ENCODE results near the gene DDX10. TPM values are rescaled to one million over a fixed set of nuclear protein-coding genes. Genes with fewer than 3 reads are reported as not detected.

Gene DDX10
- total RNA-seq, 2 experiments from 2014 or later, result 58.1 to 60.4 TPM

DNA sequence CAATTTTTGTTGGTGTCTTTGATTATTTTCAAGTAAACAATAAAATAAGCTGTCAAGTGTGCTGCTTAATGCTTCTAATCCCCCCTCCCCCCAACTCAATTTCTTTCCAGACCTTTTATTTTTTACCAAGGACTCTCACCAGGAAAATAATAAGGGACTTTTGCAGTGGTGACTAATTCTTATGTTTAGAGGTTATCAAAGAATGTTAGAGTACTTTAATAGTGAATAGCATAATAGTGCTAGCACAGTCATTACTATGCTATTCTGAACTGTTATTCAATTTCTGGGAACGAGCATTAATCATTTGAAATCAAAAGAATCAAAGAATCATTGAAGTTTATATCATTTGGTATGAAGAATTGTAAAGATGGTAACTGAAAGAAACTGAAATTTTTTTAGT, 251.4 kb downstream of the DDX10 start:
- POLR2A ChIA-PET, result no interaction called here
- CTCF ChIA-PET, result no interaction called here

DNA sequence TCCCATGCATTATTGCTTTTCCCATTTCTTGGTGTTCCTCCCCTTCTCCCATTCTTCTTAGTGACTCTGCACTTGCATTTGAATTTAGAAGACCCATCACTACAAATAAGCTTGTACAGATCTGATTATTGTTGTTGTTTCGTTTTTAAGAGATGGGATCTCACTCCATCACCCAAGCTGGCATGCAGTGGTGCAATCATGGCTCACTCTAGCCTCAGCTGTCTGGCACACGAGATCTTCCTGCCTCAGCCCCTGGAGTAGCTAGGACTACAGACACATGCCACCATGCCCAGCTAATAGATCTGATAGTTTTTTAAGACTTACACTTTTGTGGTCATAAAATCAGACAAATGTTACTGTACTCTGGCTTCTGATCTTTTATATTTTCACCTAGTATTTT, 252.1 kb downstream of the DDX10 start:
- ChIA-PET POLR2A (no interaction called here), CTCF (no interaction called here)

DNA sequence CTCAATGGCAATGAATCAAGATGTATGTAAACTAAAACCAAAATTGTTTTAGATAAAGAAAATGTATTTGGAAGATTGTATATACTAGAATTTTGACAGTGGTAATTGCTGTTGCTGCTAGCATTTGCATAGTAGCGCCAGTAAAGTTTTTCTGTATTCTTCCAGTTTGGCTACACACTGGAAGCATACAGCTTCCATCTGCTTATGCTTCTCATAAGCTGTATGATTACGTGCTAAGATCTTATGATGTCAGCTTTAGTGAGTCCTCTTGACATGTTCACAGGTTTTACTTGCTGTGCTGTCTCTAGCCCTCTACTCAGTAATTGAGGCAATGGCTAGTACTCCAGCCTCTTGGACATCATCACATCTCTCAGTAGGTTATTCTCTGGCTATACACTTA, 256.3 kb downstream of the DDX10 start:
- CTCF ChIA-PET, result no interaction called here
- POLR2A ChIA-PET, result no interaction called here

DNA sequence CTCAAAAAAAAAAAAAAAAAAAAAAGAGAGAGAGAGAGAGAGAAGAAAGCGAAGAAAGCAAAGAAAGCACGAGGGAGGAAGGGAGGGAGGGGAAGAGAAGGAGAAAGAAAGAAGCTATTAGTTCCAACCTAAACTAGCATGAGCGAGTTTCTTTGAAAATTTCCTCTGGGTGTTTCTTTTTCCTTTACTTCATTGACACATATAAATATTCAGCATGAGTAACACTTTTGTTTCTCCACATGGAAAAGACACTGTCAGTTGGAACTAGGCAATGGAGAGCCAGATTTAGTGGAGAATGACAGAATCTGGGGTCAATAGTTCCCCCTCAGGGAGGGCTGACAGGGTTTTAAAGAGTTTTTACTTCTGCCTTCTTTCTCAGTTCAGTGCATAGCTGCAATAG, 257.4 kb downstream of the DDX10 start:
- POLR2A ChIA-PET, result no interaction called here
- CTCF ChIA-PET, result no interaction called here

DNA sequence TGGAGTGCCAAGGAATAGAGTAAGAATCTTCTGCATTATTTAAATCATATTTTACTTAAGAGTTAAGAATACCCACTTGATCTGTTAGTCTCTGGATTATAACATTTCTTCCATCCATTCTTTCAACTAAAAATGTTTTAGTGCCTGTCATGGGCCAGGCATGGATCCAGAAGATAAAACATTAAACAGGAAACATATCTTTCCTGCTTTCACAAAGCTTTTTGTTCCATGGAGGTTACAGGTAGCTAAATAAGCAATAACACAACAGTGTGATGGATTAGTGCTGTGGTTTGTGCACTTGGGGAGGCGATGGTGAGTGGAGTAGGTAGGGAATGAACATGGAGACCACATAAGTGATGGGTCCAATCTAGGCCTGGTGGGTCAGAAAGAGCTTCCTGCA, 258.5 kb downstream of the DDX10 start:
- ChIA-PET POLR2A (no interaction called here), CTCF (no interaction called here)

DNA sequence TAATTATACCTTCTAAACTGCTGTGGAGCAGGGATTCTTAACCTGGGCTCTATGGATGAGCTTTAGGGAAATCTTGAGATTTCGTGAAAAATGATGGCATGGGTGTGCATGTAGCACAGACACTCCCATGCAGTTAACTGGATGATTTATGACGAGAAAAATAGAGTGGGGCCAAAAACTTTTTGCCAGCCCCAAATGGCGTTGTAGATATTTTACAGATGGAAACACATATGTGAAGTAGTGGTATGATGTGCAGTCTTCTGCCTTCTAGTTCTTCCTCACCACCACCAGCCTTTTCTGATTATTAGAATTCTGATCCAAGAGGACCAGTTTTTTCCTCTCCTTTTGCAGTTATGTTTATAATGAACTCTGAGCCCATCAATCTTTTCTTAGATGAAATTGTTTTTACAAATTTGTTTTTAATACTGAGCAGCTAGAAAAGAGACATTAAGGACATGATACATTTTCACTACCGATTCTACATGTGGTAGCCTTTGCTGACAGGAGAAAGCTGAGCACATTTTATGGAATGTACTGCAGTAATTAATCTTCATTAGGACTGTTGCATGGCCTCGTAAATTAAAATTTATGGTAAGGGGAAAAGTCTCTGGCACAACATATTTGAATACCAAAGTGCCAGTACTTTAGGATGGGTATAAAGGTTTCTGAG, 261.4 kb downstream of the DDX10 start:
- CTCF ChIA-PET, result no interaction called here
- POLR2A ChIA-PET, result no interaction called here

DNA sequence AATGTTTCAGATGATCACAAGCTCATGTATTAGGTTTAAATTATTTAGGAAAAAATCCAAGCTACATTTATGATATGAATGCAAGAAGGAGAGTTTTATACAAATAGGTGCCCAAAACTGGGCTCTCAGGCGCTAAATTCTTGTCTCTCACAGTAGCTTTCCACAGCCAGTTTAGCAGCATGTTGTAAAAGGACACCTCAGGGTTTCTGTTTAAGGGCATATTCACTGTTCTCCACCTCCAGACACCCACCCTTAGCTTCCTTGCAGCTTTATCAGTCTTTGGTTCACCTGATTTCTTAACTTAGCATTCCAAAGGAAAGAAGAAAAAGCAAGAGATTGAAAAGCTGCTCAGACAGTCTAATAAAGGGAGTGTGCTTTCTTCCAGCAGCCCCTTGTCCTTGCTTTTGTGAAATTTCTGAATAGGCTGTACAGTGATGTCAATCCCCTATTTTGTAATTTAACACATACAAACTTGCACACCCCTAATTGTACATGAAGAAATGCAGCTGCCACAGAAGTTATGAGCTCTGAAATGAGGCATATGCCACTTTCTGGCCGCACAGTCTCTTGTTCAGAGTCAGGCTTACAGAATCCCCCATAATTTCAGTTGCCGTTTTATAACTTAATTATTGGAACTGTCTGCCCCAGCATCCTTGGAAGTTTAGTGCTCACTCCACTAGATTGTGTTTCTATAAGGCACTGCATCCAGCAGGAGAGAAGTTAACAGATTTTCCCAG, 262.1 kb downstream of the DDX10 start:
- CTCF ChIA-PET, result no interaction called here
- POLR2A ChIA-PET, result no interaction called here

DNA sequence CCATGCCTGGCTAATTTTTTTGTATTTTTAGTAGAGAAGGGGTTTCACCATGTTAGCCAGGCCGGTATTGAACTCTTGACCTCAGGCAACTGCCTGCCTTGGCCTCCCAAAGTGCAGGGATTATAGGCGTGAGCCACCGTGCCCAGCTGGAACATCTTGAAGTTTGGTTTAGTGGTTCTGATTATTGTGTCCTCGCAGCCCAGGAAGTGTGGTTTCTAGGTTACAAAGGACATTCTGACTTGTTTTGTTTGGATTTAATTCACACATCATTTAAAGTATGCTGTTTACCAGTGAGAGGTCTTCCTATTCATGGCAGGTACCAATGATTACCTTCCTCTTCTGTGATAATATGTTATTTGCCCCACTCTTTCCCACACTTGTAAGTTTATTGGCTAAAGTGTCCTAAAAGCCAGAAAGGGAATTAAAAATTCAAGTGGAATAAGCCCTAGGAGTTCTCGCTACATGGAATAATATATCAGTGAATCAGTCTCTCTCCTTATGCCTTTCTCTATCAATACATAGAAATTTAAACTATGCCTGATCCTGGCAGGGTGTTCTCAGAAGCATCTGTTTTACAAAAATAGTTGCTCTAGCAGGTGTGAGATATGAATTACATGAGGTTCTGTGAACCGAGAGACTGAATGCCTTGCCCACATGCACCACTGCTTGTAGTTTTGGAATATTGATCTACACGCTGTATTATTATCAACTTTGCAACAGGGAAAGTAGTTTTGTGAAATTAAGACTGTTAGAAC, 263.1 kb downstream of the DDX10 start:
- CTCF ChIA-PET, result no interaction called here
- POLR2A ChIA-PET, result no interaction called here

DNA sequence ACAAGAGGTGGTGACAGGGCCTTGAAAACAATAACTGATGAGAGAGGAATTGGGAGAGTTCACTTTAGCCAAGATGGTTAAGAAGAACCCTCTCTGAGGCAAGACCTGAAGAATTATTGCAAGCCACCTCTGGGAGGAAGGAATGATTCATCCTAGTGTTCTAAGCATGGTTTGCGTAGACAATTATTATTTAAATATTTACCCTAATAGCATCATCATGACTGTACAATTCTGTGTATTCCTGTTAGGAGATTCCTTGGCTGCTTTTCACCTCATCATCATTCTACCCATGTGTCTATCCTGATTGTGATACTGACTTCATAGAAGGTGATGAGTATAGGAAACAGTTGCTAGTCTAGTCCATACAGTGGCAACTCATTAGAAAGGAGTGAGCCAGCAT, 264.4 kb downstream of the DDX10 start:
- CTCF ChIA-PET, result no interaction called here
- POLR2A ChIA-PET, result no interaction called here

DNA sequence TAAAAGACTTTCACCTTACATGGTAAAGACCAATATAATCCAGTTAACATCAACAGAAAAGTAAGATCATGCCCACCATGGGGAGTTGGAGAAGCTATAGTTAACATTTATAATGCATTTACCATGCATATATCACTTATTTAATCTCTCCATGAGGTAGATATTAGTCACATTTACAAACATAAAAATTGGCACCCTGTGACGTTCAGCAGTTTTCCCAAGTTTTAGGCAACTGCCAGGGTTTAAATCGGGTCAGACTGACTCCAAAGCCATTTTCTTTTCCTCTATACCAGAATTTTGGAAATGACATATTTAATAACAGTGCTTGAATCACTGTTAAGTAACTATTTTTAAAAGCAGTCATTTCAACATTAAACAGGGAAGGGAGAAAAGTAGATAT, 266.3 kb downstream of the DDX10 start:
- CTCF ChIA-PET, result no interaction called here

DNA sequence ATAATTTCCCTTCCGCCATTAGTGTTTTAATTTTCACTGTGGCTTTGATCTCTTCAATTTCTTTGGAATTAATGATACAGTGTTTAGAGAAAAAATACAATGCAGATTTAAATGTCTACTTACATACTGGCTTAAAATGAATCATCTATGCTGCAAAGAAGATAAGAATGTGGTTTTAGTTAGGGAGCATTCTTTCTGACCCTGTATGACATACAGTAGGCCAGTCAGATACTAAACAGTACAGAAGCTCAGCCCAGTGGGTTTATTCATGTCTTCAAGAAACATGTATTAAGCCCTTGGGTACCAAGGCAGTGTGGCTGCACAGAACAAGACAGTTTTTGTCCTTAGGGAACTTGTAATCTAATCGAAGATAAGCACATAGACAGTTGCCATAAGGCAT, 268.8 kb downstream of the DDX10 start:
- ChIA-PET CTCF (no interaction called here), POLR2A (no interaction called here)

More for the DNA sequence above, 266.3 kb downstream of the DDX10 start:
- POLR2A ChIA-PET, result no interaction called here

DNA sequence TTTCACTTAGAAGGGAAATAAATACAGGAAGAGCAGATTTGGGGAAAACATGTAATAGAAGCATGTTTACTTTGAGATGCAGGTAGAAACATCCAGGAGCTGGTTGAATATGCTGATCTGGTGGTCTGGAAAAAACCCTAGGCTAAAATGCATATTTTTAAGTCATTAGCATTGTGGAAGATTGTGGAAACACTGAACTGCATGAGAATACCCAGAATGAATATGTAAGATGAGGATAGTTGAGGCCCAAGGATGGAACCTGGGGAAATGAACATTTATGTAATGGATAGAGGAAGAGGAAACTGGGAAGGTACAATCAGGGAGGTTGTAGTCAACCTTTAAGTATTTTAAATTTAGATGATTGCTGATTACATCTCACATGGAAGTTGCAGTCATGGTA, 269.4 kb downstream of the DDX10 start:
- ChIA-PET CTCF (no interaction called here), POLR2A (no interaction called here)

DNA sequence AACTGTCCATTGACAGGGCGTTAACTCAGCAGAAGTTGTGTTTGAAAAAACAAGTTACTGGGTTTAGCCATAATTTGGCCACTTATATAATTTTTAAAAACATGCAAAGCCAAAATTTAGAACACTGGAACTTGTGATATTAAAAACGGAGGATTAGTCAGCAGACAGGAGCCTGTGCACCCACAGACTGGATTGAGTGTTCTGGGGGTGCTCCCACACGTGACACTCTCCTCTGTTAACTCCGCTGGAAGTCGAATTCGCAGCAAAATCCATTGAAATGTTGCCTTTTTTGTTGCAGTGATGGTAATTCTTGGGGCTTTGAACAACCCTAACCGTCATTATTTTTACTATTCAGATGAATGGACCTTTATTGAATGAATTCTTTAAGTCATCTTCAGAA, 269.8 kb downstream of the DDX10 start:
- CTCF ChIA-PET, result no interaction called here
- POLR2A ChIA-PET, result no interaction called here

DNA sequence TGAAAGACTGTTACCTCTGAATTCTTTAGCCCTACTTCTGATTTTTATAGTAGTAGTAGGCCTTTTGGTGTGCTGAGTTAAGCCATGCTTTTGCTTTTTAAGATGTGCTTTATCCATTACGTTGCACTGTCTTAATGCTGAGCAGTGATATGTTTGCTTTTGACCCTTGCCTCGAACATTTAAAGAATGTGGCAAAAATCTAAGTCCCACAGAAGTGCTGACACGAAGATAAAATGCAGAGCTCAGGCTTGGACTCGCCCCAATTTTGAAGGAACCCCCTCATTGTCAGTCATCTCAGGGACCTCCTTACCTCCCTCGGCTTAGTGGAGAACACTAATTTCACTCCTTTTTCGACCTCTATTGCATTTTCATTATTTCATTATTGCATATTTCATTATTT, 272.9 kb downstream of the DDX10 start:
- POLR2A ChIA-PET, result no interaction called here

DNA sequence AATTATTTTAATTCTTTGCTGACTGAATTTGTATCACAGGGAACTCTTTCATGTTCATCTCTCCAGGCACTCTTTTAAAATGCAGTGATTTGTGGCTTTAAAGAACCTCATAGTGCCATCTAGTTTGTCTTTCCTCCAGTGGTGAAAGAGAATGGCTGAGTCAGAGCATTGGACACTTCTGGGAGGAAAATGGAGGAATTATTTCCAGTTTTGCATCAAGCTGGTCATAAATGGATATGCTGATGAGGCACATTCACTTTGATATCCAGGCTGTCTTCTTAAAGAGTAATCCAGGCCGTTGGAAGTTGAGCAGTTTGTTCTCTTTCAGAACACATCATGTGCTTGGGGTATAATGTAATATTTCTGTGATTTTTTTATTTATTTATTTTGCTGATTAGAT, 273.7 kb downstream of the DDX10 start:
- ChIA-PET CTCF (no interaction called here), POLR2A (no interaction called here)

More for the DNA sequence above, 272.9 kb downstream of the DDX10 start:
- CTCF ChIA-PET, result no interaction called here

DNA sequence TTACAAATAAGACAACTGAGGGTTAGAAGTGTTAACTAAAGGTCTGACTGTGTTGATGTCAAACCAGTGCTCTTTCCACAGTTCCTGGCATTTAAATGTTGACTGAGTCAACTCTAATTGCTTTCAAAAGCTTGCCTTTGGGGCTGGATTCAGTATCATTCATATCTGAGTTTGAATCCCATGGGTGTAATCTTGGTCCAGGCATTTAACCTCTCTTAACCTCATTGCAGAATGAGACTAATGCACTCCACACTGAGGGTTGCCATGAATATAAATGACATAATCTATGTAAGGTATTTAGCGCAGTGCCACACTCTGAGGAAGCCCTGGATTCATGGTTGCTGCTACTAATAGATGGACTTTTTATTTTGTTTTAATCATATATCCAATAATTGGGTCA, 274.3 kb downstream of the DDX10 start:
- ChIA-PET CTCF (interaction anchor here (0.5 kb wide), 1 partner anchor 24 kb away, joined by 3 read pairs; no protein-coding TSS in a partner anchor), POLR2A (no interaction called here)

DNA sequence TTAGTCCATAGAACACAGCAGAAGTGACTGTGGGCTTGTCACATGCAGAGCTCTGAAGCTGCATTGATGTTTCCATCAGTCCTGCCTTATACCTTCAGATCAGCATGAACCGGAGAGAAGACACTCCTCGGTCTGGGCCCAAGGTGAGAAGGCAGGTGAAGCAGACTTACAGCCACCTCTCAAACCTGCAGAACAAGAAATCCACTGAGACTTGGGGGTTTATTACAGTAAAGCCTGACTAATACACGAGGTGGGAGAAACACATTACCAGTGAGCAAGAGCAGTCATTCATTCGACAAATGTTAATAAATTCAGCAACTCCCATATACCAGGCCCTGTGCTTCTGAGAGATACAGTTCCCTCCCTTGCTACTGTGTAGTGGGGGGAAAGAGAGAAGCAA, 279.0 kb downstream of the DDX10 start:
- POLR2A ChIA-PET, result no interaction called here
- CTCF ChIA-PET, result no interaction called here

DNA sequence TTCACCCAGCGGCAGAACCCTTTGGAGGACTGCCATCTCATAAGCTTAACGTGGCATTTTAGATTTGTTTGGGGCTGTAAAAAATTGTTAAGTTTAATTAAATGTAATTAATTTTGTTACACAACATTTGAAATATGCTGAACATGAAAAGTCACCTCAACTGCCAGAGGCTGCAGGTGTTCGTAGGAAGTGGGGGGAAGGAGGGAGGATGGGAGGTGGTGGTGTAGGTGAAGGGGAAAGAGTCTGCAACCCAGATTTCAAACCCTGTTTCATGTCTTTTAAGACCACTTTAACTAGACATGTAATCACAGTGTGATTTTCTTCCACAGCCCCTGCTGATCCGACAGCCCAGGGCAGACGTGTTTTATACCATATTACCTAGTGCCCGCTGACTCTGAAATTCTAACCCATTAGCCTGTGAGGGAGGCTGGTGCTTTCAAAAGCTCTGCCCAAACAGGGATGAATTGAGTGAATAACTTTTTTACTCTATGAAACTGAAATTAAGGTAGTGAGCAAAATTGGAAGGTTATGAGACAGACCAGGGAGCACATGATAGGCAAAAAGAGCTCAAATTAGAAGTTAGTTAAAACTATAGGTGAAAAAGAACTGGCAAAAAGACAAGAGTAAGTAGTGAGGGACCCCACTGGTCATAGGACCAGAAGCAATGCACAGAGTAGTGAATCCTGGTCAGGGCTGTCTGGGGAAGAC, 279.8 kb downstream of the DDX10 start:
- ChIA-PET POLR2A (no interaction called here), CTCF (no interaction called here)

DNA sequence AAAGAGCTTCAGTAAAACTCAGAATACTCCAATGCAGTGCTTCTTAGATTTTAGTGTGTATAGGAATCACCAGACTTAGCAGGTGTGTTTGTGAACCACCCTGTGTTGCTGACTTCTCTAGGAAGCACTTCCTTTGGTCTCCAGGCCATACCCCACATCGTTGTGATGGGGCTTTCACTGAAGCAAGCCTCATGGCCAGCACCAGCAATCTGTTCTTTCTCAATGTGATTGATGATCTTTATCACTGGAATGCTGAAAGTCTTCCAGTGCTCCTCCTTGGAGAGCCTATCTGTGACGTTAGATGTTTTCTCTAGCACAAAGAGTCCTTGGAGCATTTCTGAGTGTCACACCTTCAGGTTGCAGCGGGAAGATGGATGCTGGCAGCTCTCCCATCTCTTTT, 280.5 kb downstream of the DDX10 start:
- ChIA-PET POLR2A (no interaction called here), CTCF (no interaction called here)

DNA sequence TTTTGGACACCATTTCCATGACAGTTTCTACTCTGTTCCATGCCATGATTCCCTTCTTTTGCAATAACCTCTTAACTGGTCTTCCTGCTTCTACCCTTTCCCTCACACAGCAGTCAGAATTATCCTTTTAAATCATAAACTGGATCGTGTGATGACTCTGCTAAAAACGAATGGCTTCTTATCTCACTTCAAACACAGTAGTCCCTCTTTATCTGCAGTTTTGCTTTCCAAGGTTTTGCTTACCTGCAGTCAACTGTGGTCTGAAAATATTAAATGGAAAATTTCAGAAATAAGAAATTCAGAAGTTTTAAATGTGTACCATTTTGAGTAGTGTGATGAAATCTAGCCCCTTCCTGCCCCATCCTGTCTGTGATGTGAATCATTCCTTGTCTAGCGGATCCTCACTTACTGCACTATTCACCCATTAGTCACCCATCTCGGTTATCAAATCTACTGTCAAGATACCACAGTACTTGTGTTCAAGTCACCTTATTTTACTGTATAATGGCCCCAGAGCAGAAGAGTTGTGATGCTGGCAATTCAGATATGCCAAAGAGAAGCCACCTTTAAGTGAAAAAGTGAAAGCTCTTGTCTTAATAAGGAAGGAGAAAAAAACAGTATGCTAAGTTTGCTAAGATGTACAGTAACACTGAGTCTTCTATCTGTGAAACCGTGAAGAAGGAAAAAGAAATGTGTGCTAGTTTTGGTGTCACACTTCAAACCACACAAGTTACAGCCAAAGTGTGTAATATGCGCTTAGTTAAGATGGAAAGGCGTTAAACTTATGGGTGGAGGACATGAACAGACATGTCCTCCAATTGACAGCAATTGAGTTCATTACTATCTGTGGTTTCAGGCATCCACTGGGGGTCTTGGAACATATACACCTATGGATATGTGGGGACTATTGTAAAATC, 283.0 kb downstream of the DDX10 start:
- ChIA-PET POLR2A (no interaction called here), CTCF (no interaction called here)
